K562 (cell line): Measurements from ENCODE around the gene PSMD1. TPM values are rescaled to one million over a fixed set of nuclear protein-coding genes. Genes with fewer than 3 reads are reported as not detected.

Source experiments
- NFRKB ChIP-seq: fragments of 450-650 bp; IDR thresholded peaks from 2 replicates; pipeline ENCODE4 v1.6.1; 2016; ENCODE audit warnings: low read depth
- SPI1 ChIP-seq: IDR thresholded peaks from 2 replicates; pipeline ENCODE4 v1.6.1; 2011; ENCODE audit warnings: low read depth, low read length, control low read depth, borderline replicate concordance
- ZNF668 ChIP-seq: fragments of 250-450 bp; sonication (Bioruptor Pico); IDR thresholded peaks from 2 replicates; pipeline ENCODE4 v1.8.0; 2022; ENCODE audit warnings: mild to moderate bottlenecking, inconsistent platforms
- polyA plus RNA-seq, 8 experiments: library from polyadenylated mRNA; depleted of rRNA in 4 of 8; stranded (reverse) in 5 of 8; unstranded in 3 of 8; fragments of >200 nt; fragmentation: Nextera tagmentation in 2 of 8; fragmentation: Illumina TruSeq in 1 of 8; extraction: Ambion mirVana in 2 of 8; extraction: Trizol in 1 of 8; gene quantifications; 2 replicates each; pipeline versions ENCODE4 v1.2.1 to v1.2.3, GENCODE V29; 2011 to 2014; ENCODE audit warnings: inconsistent platforms in 1 of 8, missing spikeins in 1 of 8
- total RNA-seq, 7 experiments: library from RNA; depleted of rRNA in 6 of 7; stranded (reverse); fragments of >200 nt in 6 of 7; fragmentation: Illumina TruSeq in 2 of 7; extraction: Trizol in 2 of 7; gene quantifications; 2 replicates each; pipeline versions ENCODE4 v1.2.1 to v1.2.3, GENCODE V29; 2011 to 2021; ENCODE audit warnings: low replicate concordance in 1 of 7
- TF ChIP-seq, protein P1 (sequence below), 2 experiments: fragments of 450-650 bp; formaldehyde crosslinking in 1 of 2; IDR thresholded peaks; 2 replicates each; pipeline versions ENCODE4 v1.4.0 to v1.6.1; 2014 to 2020; ENCODE audit warnings: mild to moderate bottlenecking in 2 of 2, borderline replicate concordance in 1 of 2, low read depth in 1 of 2
- TF ChIP-seq, protein P2 (sequence below): sonication (generic); formaldehyde crosslinking; IDR thresholded peaks from 2 replicates; pipeline ENCODE4 v1.8.0; 2023; ENCODE audit warnings: mild to moderate bottlenecking, missing genetic modification reagents

Gene PSMD1
- total and polyA plus RNA-seq, 9 of the 15 experiments (the other 6 are each of a cell fraction or from before 2014, with no cell fraction given) = 100 to 257 (median 147) TPM

DNA sequence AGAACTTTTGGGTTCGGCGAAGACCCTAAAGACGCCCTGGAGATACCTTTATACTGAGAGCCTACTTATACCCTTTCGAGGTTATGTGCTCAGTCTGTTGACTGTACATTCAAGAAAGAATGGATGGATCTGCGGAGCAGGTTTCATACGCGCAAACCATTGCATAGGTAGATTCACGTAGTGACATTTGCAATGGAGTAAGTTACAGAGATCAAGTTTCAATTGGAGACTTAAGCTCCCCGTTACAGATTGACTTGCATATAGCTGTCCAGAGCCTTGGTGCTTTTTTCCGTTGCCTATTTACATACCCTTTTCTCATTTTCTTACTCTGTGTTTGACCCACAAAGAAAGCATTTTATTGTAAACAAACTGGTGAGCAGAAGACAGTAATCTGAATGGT is 923 bp downstream of the PSMD1 start (continued):
- TF ChIP-seq, protein P1, sequence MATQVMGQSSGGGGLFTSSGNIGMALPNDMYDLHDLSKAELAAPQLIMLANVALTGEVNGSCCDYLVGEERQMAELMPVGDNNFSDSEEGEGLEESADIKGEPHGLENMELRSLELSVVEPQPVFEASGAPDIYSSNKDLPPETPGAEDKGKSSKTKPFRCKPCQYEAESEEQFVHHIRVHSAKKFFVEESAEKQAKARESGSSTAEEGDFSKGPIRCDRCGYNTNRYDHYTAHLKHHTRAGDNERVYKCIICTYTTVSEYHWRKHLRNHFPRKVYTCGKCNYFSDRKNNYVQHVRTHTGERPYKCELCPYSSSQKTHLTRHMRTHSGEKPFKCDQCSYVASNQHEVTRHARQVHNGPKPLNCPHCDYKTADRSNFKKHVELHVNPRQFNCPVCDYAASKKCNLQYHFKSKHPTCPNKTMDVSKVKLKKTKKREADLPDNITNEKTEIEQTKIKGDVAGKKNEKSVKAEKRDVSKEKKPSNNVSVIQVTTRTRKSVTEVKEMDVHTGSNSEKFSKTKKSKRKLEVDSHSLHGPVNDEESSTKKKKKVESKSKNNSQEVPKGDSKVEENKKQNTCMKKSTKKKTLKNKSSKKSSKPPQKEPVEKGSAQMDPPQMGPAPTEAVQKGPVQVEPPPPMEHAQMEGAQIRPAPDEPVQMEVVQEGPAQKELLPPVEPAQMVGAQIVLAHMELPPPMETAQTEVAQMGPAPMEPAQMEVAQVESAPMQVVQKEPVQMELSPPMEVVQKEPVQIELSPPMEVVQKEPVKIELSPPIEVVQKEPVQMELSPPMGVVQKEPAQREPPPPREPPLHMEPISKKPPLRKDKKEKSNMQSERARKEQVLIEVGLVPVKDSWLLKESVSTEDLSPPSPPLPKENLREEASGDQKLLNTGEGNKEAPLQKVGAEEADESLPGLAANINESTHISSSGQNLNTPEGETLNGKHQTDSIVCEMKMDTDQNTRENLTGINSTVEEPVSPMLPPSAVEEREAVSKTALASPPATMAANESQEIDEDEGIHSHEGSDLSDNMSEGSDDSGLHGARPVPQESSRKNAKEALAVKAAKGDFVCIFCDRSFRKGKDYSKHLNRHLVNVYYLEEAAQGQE (IDR thresholded peaks at IDR 0.05; ENCODE audit: borderline replicate concordance) = no peak
- TF ChIP-seq, protein P1 (CRISPR knock-in tag; IDR thresholded peaks at IDR 0.05; ENCODE audit: low read depth) = no peak
- no peak for TF ChIP-seq NFRKB
- no peak for TF ChIP-seq SPI1
- TF ChIP-seq ZNF668 (CRISPR knock-in tag) = no peak
- TF ChIP-seq, protein P2, sequence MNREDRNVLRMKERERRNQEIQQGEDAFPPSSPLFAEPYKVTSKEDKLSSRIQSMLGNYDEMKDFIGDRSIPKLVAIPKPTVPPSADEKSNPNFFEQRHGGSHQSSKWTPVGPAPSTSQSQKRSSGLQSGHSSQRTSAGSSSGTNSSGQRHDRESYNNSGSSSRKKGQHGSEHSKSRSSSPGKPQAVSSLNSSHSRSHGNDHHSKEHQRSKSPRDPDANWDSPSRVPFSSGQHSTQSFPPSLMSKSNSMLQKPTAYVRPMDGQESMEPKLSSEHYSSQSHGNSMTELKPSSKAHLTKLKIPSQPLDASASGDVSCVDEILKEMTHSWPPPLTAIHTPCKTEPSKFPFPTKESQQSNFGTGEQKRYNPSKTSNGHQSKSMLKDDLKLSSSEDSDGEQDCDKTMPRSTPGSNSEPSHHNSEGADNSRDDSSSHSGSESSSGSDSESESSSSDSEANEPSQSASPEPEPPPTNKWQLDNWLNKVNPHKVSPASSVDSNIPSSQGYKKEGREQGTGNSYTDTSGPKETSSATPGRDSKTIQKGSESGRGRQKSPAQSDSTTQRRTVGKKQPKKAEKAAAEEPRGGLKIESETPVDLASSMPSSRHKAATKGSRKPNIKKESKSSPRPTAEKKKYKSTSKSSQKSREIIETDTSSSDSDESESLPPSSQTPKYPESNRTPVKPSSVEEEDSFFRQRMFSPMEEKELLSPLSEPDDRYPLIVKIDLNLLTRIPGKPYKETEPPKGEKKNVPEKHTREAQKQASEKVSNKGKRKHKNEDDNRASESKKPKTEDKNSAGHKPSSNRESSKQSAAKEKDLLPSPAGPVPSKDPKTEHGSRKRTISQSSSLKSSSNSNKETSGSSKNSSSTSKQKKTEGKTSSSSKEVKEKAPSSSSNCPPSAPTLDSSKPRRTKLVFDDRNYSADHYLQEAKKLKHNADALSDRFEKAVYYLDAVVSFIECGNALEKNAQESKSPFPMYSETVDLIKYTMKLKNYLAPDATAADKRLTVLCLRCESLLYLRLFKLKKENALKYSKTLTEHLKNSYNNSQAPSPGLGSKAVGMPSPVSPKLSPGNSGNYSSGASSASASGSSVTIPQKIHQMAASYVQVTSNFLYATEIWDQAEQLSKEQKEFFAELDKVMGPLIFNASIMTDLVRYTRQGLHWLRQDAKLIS (CRISPR knock-in tag) = no peak
